Osteoblast (primary cell): Measurements from ENCODE around the gene ALG6. TPM values are rescaled to one million over a fixed set of nuclear protein-coding genes. Genes with fewer than 3 reads are reported as not detected.

ENCODE experiments used
- DNase-seq: peaks from one replicate; pipeline ENCODE4 v3.0.0; 2011; ENCODE audit warnings: low spot score, mixed read lengths; ENCODE audit not compliant: insufficient read length; ENCODE audit errors: missing footprints
- H2AFZ ChIP-seq: 2 replicates; pipeline ENCODE4 v1.6.0; 2011; ENCODE audit warnings: mild to moderate bottlenecking, low read length
- H3K27ac ChIP-seq: 2 replicates; pipeline ENCODE4 v1.5.1; 2011; ENCODE audit warnings: mild to moderate bottlenecking, low read depth, low read length, moderate library complexity
- H3K27me3 ChIP-seq: 2 replicates; pipeline ENCODE4 v1.6.0; 2012; ENCODE audit warnings: mild to moderate bottlenecking, control low read depth, inconsistent platforms, low read length, moderate library complexity; ENCODE audit not compliant: insufficient read depth
- H3K36me3 ChIP-seq: 2 replicates; pipeline ENCODE4 v1.5.1; 2011; ENCODE audit warnings: mild to moderate bottlenecking, low read length, control low read depth, moderate library complexity; ENCODE audit not compliant: insufficient read depth
- H3K4me1 ChIP-seq: 2 replicates; pipeline ENCODE4 v1.5.1; 2011; ENCODE audit warnings: mild to moderate bottlenecking, low read length, control low read depth, moderate library complexity; ENCODE audit not compliant: insufficient read depth
- H3K4me2 ChIP-seq: 2 replicates; pipeline ENCODE4 v1.6.0; 2011; ENCODE audit warnings: mild to moderate bottlenecking, low read length; ENCODE audit not compliant: insufficient read depth
- H3K4me3 ChIP-seq: fragments of 200-600 bp; sonication (generic); 3 replicates; pipeline ENCODE4 v1.5.1; 2012; ENCODE audit warnings: mild to moderate bottlenecking, low read length, inconsistent platforms; ENCODE audit not compliant: insufficient read depth
- H3K79me2 ChIP-seq: 2 replicates; pipeline ENCODE4 v1.6.0; 2012; ENCODE audit warnings: mild to moderate bottlenecking, low read length, control low read depth, inconsistent platforms; ENCODE audit not compliant: insufficient read depth
- H3K9me3 ChIP-seq: 2 replicates; pipeline ENCODE4 v1.5.1; 2011; ENCODE audit warnings: low read depth, low read length, control low read depth
- H4K20me1 ChIP-seq: 2 replicates; pipeline ENCODE4 v1.6.0; 2012; ENCODE audit warnings: mild to moderate bottlenecking, low read length, control low read depth; ENCODE audit not compliant: insufficient read depth
- total RNA-seq: library from RNA; depleted of rRNA; stranded (reverse); fragments of >200 nt; gene quantifications from 2 replicates; pipeline ENCODE4 v1.2.3, GENCODE V29; 2012
- TF ChIP-seq, protein P1 (sequence below): IDR thresholded peaks from 2 replicates; pipeline ENCODE4 v1.5.1; 2011; ENCODE audit warnings: mild to moderate bottlenecking, low read depth, low read length, moderate library complexity; ENCODE audit errors: extremely low read depth

ALG6 gene
- total RNA-seq, 1 donor = 8.3 TPM

- Histone ChIP-seq H2AFZ (no peak overlapping the region), H3K4me3 (no peak overlapping the region), H3K4me2 (no peak overlapping the region), H3K4me1 (no peaks in the 10 kb centered on the region), H3K79me2 (no peaks in the 10 kb centered on the region), H3K9me3 (no peaks in the 10 kb centered on the region), H3K27me3 (peaks cover 99% of the 10 kb centered on the region), H4K20me1 (no peaks in the 10 kb centered on the region), H3K36me3 (no peaks in the 10 kb centered on the region), H3K27ac (no peak overlapping the region)
- DNase-seq = no peak
- TF ChIP-seq, protein P1, sequence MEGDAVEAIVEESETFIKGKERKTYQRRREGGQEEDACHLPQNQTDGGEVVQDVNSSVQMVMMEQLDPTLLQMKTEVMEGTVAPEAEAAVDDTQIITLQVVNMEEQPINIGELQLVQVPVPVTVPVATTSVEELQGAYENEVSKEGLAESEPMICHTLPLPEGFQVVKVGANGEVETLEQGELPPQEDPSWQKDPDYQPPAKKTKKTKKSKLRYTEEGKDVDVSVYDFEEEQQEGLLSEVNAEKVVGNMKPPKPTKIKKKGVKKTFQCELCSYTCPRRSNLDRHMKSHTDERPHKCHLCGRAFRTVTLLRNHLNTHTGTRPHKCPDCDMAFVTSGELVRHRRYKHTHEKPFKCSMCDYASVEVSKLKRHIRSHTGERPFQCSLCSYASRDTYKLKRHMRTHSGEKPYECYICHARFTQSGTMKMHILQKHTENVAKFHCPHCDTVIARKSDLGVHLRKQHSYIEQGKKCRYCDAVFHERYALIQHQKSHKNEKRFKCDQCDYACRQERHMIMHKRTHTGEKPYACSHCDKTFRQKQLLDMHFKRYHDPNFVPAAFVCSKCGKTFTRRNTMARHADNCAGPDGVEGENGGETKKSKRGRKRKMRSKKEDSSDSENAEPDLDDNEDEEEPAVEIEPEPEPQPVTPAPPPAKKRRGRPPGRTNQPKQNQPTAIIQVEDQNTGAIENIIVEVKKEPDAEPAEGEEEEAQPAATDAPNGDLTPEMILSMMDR = no peak
Observed at GRCh38 chr1:63328781-63329180, 38.6 kb upstream of the ALG6 start.

- Histone ChIP-seq H2AFZ (no peak overlapping the region), H3K4me2 (no peak overlapping the region), H3K79me2 (no peaks in the 10 kb centered on the region), H3K9me3 (no peaks in the 10 kb centered on the region), H3K4me1 (no peaks in the 10 kb centered on the region), H3K27ac (no peak overlapping the region), H3K36me3 (no peaks in the 10 kb centered on the region), H3K27me3 (peaks cover 92% of the 10 kb centered on the region), H4K20me1 (no peaks in the 10 kb centered on the region), H3K4me3 (no peak overlapping the region)
- DNase-seq = peak; percentile 61
- TF ChIP-seq, protein P1 = no peak
Observed at GRCh38 chr1:63329621-63330330, 37.7 kb upstream of the ALG6 start.

DNA sequence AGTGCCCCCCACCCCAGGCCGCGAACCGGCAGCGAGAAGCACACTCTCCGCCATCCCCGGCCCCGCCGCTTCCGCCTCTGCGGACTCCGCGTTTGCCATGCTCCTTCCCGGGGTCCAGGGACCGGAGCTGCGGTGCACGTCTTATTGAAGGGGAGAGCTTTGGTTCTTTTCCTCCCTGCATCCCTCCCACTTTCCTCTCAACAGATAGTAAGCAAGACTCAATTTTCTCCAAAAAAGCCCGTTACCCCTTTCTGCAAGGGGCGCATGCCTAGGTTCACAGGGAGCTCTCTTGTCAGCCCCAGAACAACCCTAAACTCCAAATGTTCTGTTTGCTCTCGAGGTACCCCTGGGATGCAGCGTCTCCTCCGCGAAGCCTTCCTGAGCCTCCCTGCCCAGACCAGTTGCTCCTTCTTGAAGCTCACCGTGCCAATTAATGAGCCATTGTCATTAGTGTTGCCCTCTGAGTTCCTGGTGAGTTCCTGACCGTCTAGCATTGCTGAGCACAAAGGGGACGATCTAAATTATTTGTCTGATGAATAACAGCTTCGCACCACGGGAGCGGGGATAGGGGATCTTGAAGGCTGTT lies 37.0 kb upstream of the ALG6 start:
- H2AFZ ChIP-seq = no peak overlapping the region
- no peaks in the 10 kb centered on the region for H3K4me1 ChIP-seq
- no peak overlapping the region for H3K4me2 ChIP-seq
- no peak overlapping the region for H3K4me3 ChIP-seq
- no peak overlapping the region for H3K27ac ChIP-seq
- no peaks in the 10 kb centered on the region for H3K79me2 ChIP-seq
- no peaks in the 10 kb centered on the region for H4K20me1 ChIP-seq
- peak; percentile 61 for DNase-seq
- H3K9me3 ChIP-seq = no peaks in the 10 kb centered on the region
- peaks cover 90% of the 10 kb centered on the region for H3K27me3 ChIP-seq
- TF ChIP-seq, protein P1 = no peak
- H3K36me3 ChIP-seq = no peaks in the 10 kb centered on the region

GRCh38 chr1:63342402-63342801 lies 25.0 kb upstream of the ALG6 start:
- DNase-seq = no peak
- Histone ChIP-seq H3K9me3 (no peaks in the 10 kb centered on the region), H3K4me2 (no peak overlapping the region), H2AFZ (no peak overlapping the region), H3K36me3 (no peaks in the 10 kb centered on the region), H3K4me1 (no peaks in the 10 kb centered on the region), H3K27ac (no peak overlapping the region), H3K4me3 (no peak overlapping the region), H4K20me1 (no peaks in the 10 kb centered on the region), H3K27me3 (no peaks in the 10 kb centered on the region), H3K79me2 (no peaks in the 10 kb centered on the region)
- TF ChIP-seq, protein P1 = no peak
